Muscle of leg (tissue), 11 donors: ENCODE data around the gene RABEP2. TPM values are rescaled to one million over a fixed set of nuclear protein-coding genes. Genes with fewer than 3 reads are reported as not detected.
"Not testable (repeated sequence)": the region's sequence is repeated elsewhere in the genome, so short reads cannot be mapped to it uniquely, and the experiment has no call there.

Experiments used
- DNase-seq: peaks from one replicate; pipeline ENCODE4 v3.0.0; 2013
- H3K27ac ChIP-seq: one replicate; pipeline ENCODE4 v1.5.1; 2013; ENCODE audit warnings: mild to moderate bottlenecking, low read length, control low read depth
- H3K27me3 ChIP-seq: one replicate; pipeline ENCODE4 v1.6.1; 2013; ENCODE audit warnings: low read length; ENCODE audit not compliant: control insufficient read depth, insufficient read depth
- H3K36me3 ChIP-seq: one replicate; pipeline ENCODE4 v1.6.1; 2013; ENCODE audit warnings: low read length; ENCODE audit not compliant: control insufficient read depth, insufficient read depth
- H3K4me1 ChIP-seq: one replicate; pipeline ENCODE4 v1.6.1; 2013; ENCODE audit warnings: low read length; ENCODE audit not compliant: control insufficient read depth, insufficient read depth
- H3K4me3 ChIP-seq: one replicate; pipeline ENCODE4 v1.5.1; 2013; ENCODE audit warnings: low read length, control low read depth
- H3K9me3 ChIP-seq: replicated peaks from 2 replicates; pipeline ENCODE4 v1.6.1; 2013; ENCODE audit warnings: low read depth, low read length; ENCODE audit not compliant: control insufficient read depth
- WGBS: methylation state at CpG from one replicate; pipeline ENCODE4 v1.1.5; 2013; ENCODE audit warnings: missing lambda C conversion rate; ENCODE audit not compliant: insufficient coverage; 5-methylcytosine and 5-hydroxymethylcytosine counted together
- polyA plus RNA-seq, 8 donors: library from polyadenylated mRNA; unstranded; fragments of 120-200 nt; gene quantifications; one replicate each; pipeline versions ENCODE4 v1.2.1 to v1.2.3, GENCODE V29; 2013; ENCODE audit warnings: inconsistent platforms in 1 of 8, low replicate concordance in 1 of 8; ENCODE audit not compliant: insufficient read length in 8 of 8, insufficient read depth in 1 of 8
- total RNA-seq: library from RNA; stranded (reverse); fragments of 120-200 nt; gene quantifications from one replicate; pipeline ENCODE4 v1.2.4, GENCODE V29; 2013

Gene RABEP2
- total and polyA plus RNA-seq, 9 donors = 11.6 to 19.3 (median 15.3) TPM

DNA sequence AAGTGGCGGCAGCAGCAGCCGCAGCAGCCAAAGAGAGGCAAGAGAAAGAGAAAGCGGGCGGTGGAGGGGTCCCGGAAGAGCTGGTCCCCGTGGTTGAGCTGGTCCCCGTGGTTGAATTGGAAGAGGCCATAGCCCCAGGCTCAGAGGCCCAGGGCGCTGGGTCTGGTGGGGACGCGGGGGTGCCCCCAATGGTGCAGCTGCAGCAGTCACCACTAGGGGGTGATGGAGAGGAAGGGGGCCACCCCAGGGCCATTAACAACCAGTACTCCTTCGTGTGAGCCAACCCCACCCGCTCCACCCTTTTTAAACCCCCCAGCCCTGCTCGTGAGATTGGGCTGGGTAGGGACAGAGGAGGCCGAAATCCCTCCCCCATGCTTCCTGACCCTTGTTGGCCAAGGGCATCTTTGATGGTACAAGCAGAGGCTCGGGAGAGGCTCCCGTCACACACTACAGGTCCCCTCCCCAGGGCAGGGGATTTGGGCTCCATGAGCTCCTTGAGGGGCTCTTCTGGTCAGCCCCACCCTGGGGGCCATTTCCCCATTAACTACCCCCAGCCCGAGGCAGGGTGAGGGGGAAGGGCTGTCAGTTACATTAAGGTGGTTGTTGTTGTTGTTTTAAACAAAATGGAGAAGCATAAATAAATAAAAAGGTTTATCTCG lies 51.4 kb downstream of the RABEP2 start:
- peaks cover 59% of the 10 kb centered on the region for H3K36me3 ChIP-seq
- 88% methylated on average over 8 of the region's 18 CpGs for WGBS
- peaks cover 38% of the 10 kb centered on the region for H3K4me1 ChIP-seq
- no peak for DNase-seq
- no peak overlapping the region for H3K4me3 ChIP-seq
- H3K9me3 ChIP-seq = no peaks in the 10 kb centered on the region
- no peak overlapping the region for H3K27ac ChIP-seq
- H3K27me3 ChIP-seq = no peaks in the 10 kb centered on the region

- Histone ChIP-seq H3K4me1 (peaks cover 38% of the 10 kb centered on the region), H3K9me3 (no peaks in the 10 kb centered on the region), H3K27me3 (no peaks in the 10 kb centered on the region), H3K27ac (no peak overlapping the region), H3K4me3 (no peak overlapping the region), H3K36me3 (peaks cover 61% of the 10 kb centered on the region)
- WGBS = 87% methylated on average over 6 of the region's 15 CpGs
- DNase-seq = no peak
Observed at GRCh38 chr16:28872952-28873351, 52.1 kb downstream of the RABEP2 start.

GRCh38 chr16:28869201-28869600 lies 55.8 kb downstream of the RABEP2 start:
- no peak overlapping the region for H3K4me3 ChIP-seq
- DNase-seq = no peak
- H3K27ac ChIP-seq = no peak overlapping the region
- H3K9me3 ChIP-seq = no peaks in the 10 kb centered on the region
- H3K4me1 ChIP-seq = peaks cover 18% of the 10 kb centered on the region
- peaks cover 79% of the 10 kb centered on the region for H3K36me3 ChIP-seq
- no peaks in the 10 kb centered on the region for H3K27me3 ChIP-seq
- WGBS = 92% methylated on average over 10 of the region's 11 CpGs

DNA sequence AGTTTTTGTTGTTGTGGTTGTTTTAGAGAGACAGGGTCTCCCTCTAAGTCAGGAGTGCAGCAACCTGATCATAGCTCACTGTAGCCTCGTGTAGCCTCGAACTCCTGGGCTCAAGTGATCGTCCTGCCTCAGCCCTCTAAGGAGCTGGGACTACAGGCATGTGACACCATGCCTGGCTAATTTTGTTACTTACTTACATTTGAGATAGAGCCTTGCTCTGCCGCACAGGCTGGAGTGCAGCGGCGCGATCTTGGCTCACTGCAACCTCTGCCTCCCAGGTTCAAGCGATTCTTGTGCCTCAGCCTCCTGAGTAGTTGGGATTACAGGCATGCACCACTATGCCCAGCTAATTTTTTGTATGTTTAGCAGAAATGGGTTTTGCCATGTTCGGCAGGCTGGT lies 57.4 kb downstream of the RABEP2 start:
- not testable (repeated sequence) for H3K27me3 ChIP-seq, H3K4me3 ChIP-seq, H3K9me3 ChIP-seq, H3K27ac ChIP-seq, DNase-seq
- Histone ChIP-seq H3K4me1 (peaks cover 18% of the 10 kb centered on the region), H3K36me3 (peaks cover 64% of the 10 kb centered on the region)
- WGBS = 92% methylated on average over 3 of the region's 9 CpGs

DNA sequence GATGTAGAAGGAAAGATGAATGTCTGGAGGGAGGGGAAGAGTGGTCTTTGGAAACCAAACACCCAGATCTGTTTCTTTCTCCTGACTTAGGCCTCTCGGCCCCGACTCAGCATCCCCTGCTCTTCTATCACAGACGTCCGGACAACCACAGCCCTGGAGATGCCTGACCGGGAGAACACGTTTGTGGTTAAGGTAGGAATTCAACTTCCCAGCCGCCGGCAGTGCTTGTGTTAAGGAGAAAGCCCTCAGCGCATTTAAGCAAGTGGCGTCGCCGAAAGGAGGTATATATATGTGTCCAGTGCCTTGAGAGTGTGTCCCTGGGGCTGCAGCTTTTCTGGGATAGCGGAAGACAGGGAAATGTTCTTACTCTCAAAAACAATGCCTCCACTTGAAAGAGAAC lies 57.8 kb downstream of the RABEP2 start:
- Histone ChIP-seq H3K9me3 (no peaks in the 10 kb centered on the region), H3K27me3 (no peaks in the 10 kb centered on the region), H3K36me3 (peaks cover 60% of the 10 kb centered on the region), H3K27ac (no peak overlapping the region), H3K4me1 (peaks cover 20% of the 10 kb centered on the region), H3K4me3 (no peak overlapping the region)
- no peak for DNase-seq
- WGBS = 96% methylated on average over 7 of the region's 13 CpGs

- H3K9me3 ChIP-seq = no peaks in the 10 kb centered on the region
- 80% methylated on average over 14 of the region's 17 CpGs for WGBS
- peaks cover 20% of the 10 kb centered on the region for H3K4me1 ChIP-seq
- H3K27ac ChIP-seq = no peak overlapping the region
- no peak overlapping the region for H3K4me3 ChIP-seq
- peaks cover 52% of the 10 kb centered on the region for H3K36me3 ChIP-seq
- H3K27me3 ChIP-seq = no peaks in the 10 kb centered on the region
- no peak for DNase-seq
Observed at GRCh38 chr16:28866454-28866804, 58.6 kb downstream of the RABEP2 start.

- Histone ChIP-seq H3K27me3 (no peaks in the 10 kb centered on the region), H3K4me3 (no peak overlapping the region), H3K4me1 (peaks cover 20% of the 10 kb centered on the region), H3K27ac (no peak overlapping the region), H3K9me3 (no peaks in the 10 kb centered on the region), H3K36me3 (peaks cover 46% of the 10 kb centered on the region)
- no peak for DNase-seq
- 70% methylated on average over 21 of the region's 32 CpGs for WGBS
Observed at GRCh38 chr16:28865722-28866453, 59.1 kb downstream of the RABEP2 start.

DNA sequence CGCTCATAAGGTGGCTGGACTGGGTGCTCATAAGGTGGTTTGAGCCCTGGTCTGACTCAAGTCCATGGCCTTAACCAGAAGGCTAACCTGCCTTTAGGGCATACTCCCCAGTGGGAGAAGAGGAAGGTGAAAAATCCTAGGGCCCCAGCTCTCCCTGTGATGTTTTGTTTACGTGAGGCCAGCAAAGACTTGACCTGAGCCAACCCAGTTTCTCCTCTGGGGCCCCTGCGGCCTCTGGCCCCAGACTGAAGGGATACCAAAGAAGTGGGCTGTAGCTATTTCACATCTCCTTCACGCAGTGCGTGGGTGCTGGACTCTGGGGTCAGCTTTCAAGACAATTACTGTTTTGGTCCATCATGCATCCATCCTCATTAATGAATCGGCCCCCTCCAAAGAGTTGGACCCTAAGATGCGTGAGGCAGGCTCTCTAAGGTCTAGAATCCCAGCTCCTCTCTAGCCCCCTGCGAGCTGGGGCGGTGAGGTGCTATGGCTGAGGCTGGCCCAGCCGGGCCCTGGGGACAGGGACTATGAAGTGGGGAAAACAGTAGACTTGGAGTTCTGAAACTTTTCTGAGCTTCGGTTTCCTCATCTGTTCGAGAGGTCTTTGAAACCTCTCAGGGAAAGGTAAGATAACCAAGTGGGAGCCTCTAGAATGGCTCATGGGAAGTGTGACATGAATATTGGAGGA lies 59.9 kb downstream of the RABEP2 start:
- H3K4me3 ChIP-seq = no peak overlapping the region
- 80% methylated on average over 8 of the region's 12 CpGs for WGBS
- peaks cover 39% of the 10 kb centered on the region for H3K36me3 ChIP-seq
- no peaks in the 10 kb centered on the region for H3K9me3 ChIP-seq
- no peaks in the 10 kb centered on the region for H3K27me3 ChIP-seq
- peaks cover 20% of the 10 kb centered on the region for H3K4me1 ChIP-seq
- no peak overlapping the region for H3K27ac ChIP-seq
- no peak for DNase-seq

- H3K27ac ChIP-seq = peak overlapping the region; percentile 98
- peak; percentile 62 for DNase-seq
- H3K4me3 ChIP-seq = peak overlapping the region; percentile 79
- peaks cover 20% of the 10 kb centered on the region for H3K4me1 ChIP-seq
- H3K9me3 ChIP-seq = no peaks in the 10 kb centered on the region
- 0% methylated on average over 27 of the region's 42 CpGs for WGBS
- H3K27me3 ChIP-seq = no peaks in the 10 kb centered on the region
- H3K36me3 ChIP-seq = peaks cover 29% of the 10 kb centered on the region
Observed at GRCh38 chr16:28863929-28864793, 60.9 kb downstream of the RABEP2 start.
